SK-N-SH (cell line): Measurements from ENCODE around the gene GTPBP4. TPM values are rescaled to one million over a fixed set of nuclear protein-coding genes. Genes with fewer than 3 reads are reported as not detected.

ENCODE experiments used
- CTCF ChIA-PET: fragments of 300-600, 350-600 bp; formaldehyde crosslinking; extraction: SDS; loops from one replicate; lab custom pipeline; 2021; lab: Yijun Ruan, JAX
- POLR2A ChIA-PET: fragments of 350-600 bp; sonication (Branson Sonifier 250); formaldehyde crosslinking; extraction: SDS; loops from one replicate; lab custom pipeline; 2020; ENCODE audit warnings: antibody characterized with exemption, inconsistent platforms; lab: Yijun Ruan, JAX
- DNase-seq: peaks from one replicate; pipeline ENCODE4 v3.0.0; 2012
- H2AFZ ChIP-seq: fragments of 200-600 bp; sonication (generic); 2 replicates; pipeline ENCODE4 v1.8.1; 2016; ENCODE audit warnings: antibody characterized with exemption, mild to moderate bottlenecking, low read depth
- H3F3A ChIP-seq: fragments of 200-600 bp; sonication (generic); replicated peaks from 2 replicates; pipeline ENCODE3; 2016; ENCODE audit warnings: antibody characterized with exemption, mild to moderate bottlenecking; ENCODE audit not compliant: insufficient read depth
- H3K27ac ChIP-seq, 2 experiments: fragments of 200-500 bp in 1 of 2; fragments of 200-600 bp in 1 of 2; sonication (Bioruptor generic) in 1 of 2; sonication (generic), shearing (Covaris generic) in 1 of 2; 2 replicates each; pipeline versions ENCODE4 v1.5.1 to v1.6.1; 2014 to 2016; ENCODE audit warnings: low read depth in 2 of 2, inconsistent platforms in 1 of 2, low read length in 1 of 2, mild to moderate bottlenecking in 1 of 2, mixed read lengths in 1 of 2
- H3K27me3 ChIP-seq: fragments of 200-600 bp; sonication (generic), shearing (Covaris generic); 2 replicates; pipeline ENCODE4 v1.6.1; 2016; ENCODE audit warnings: mixed run types; ENCODE audit not compliant: insufficient read depth
- H3K36me3 ChIP-seq, 2 experiments: fragments of 200-500 bp in 1 of 2; fragments of 200-600 bp in 1 of 2; sonication (Bioruptor generic) in 1 of 2; sonication (generic) in 1 of 2; replicated peaks in 1 of 2; 2 replicates each; pipeline versions ENCODE3 to v1.5.1; 2014 to 2016; ENCODE audit warnings: low read length in 1 of 2, mild to moderate bottlenecking in 1 of 2; ENCODE audit not compliant: insufficient read depth in 2 of 2, control insufficient read depth in 1 of 2
- H3K4me1 ChIP-seq, 2 experiments: fragments of 200-500 bp in 1 of 2; fragments of 200-600 bp in 1 of 2; sonication (Bioruptor generic) in 1 of 2; sonication (generic), shearing (Covaris generic) in 1 of 2; 2 replicates each; pipeline versions ENCODE4 v1.5.1 to v1.6.1; 2014 to 2016; ENCODE audit warnings: low read depth in 1 of 2, low read length in 1 of 2, mixed run types in 1 of 2; ENCODE audit not compliant: insufficient read depth in 2 of 2, control insufficient read depth in 1 of 2
- H3K4me2 ChIP-seq: fragments of 200-600 bp; sonication (generic), shearing (Covaris generic); 2 replicates; pipeline ENCODE4 v1.6.1; 2017; ENCODE audit warnings: mixed run types
- H3K4me3 ChIP-seq, 2 experiments: fragments of 200-500 bp in 1 of 2; fragments of 200-600 bp in 1 of 2; sonication (Bioruptor generic) in 1 of 2; sonication (generic), shearing (Covaris generic) in 1 of 2; 2 replicates each; pipeline versions ENCODE4 v1.5.1 to v1.8.1; 2014 to 2016; ENCODE audit warnings: low read depth in 2 of 2, inconsistent platforms in 1 of 2, low read length in 1 of 2, mild to moderate bottlenecking in 1 of 2, mixed read lengths in 1 of 2, moderate library complexity in 1 of 2
- H3K79me2 ChIP-seq: fragments of 200-600 bp; sonication (generic); 2 replicates; pipeline ENCODE4 v1.8.1; 2017; ENCODE audit warnings: mild to moderate bottlenecking; ENCODE audit not compliant: insufficient read depth
- H3K9ac ChIP-seq: fragments of 200-600 bp; sonication (generic); 2 replicates; pipeline ENCODE4 v1.6.1; 2017; ENCODE audit warnings: mixed run types
- H3K9me2 ChIP-seq: fragments of 200-600 bp; sonication (generic); 2 replicates; pipeline ENCODE4 v1.6.1; 2017; ENCODE audit warnings: mixed run types
- H3K9me3 ChIP-seq: fragments of 200-600 bp; sonication (generic); 2 replicates; pipeline ENCODE4 v1.6.1; 2017; ENCODE audit warnings: mixed run types, mild to moderate bottlenecking, moderate library complexity
- H4K20me1 ChIP-seq: fragments of 200-600 bp; sonication (generic); 2 replicates; pipeline ENCODE4 v1.6.1; 2017; ENCODE audit warnings: mild to moderate bottlenecking, mixed run types; ENCODE audit not compliant: insufficient read depth
- CHD2 ChIP-seq: fragments of 150-350 bp; IDR thresholded peaks from 2 replicates; pipeline ENCODE4 v1.6.1; 2018; ENCODE audit warnings: low read length; ENCODE audit not compliant: partially characterized antibody
- CTCF ChIP-seq: fragments of 200-600 bp; sonication (generic); IDR thresholded peaks from 2 replicates; pipeline ENCODE4 v1.6.1; 2017; ENCODE audit warnings: antibody characterized with exemption, mild to moderate bottlenecking, moderate library complexity
- ELF1 ChIP-seq: IDR thresholded peaks from 2 replicates; pipeline ENCODE4 v1.4.0; 2012
- FOXJ3 ChIP-seq: sonication (generic); formaldehyde crosslinking; IDR thresholded peaks from 2 replicates; pipeline ENCODE4 v1.5.1; 2020; ENCODE audit warnings: mild to moderate bottlenecking, missing genetic modification reagents
- JUND ChIP-seq: IDR thresholded peaks from 2 replicates; pipeline ENCODE4 v1.4.0; 2012
- MEF2A ChIP-seq: IDR thresholded peaks from 2 replicates; pipeline ENCODE4 v1.4.0; 2012; ENCODE audit warnings: low read depth, borderline replicate concordance
- MXI1 ChIP-seq: IDR thresholded peaks from 2 replicates; pipeline ENCODE4 v1.6.1; 2012; ENCODE audit warnings: mild to moderate bottlenecking, low read depth, low read length, improper control_type of control experiment
- NFIC ChIP-seq: IDR thresholded peaks from 2 replicates; pipeline ENCODE4 v1.4.0; 2012; ENCODE audit warnings: borderline replicate concordance
- POLR2AphosphoS5 ChIP-seq: IDR thresholded peaks from 2 replicates; pipeline ENCODE4 v1.6.1; 2012; ENCODE audit warnings: low read depth, low read length
- RAD21 ChIP-seq: IDR thresholded peaks from 2 replicates; pipeline ENCODE4 v1.6.1; 2012; ENCODE audit warnings: mild to moderate bottlenecking, low read length
- RCOR1 ChIP-seq: fragments of 150-350 bp; IDR thresholded peaks from 2 replicates; pipeline ENCODE4 v1.6.1; 2017; ENCODE audit warnings: antibody characterized with exemption, low read length
- REST ChIP-seq: IDR thresholded peaks from 2 replicates; pipeline ENCODE4 v1.6.1; 2012; ENCODE audit warnings: mild to moderate bottlenecking, low read depth, low read length, moderate library complexity
- RXRA ChIP-seq: IDR thresholded peaks from 2 replicates; pipeline ENCODE4 v1.4.0; 2012; ENCODE audit warnings: low read depth, mild to moderate bottlenecking, borderline replicate concordance
- USF2 ChIP-seq: fragments of 150-350 bp; IDR thresholded peaks from 2 replicates; pipeline ENCODE4 v1.6.1; 2017; ENCODE audit warnings: antibody characterized with exemption, low read length, low read depth, borderline replicate concordance
- YY1 ChIP-seq: IDR thresholded peaks from 2 replicates; pipeline ENCODE4 v1.4.0; 2012; ENCODE audit warnings: low read depth, mild to moderate bottlenecking
- WGBS: methylation state at CpG from one replicate; pipeline ENCODE4 v1.1.6; 2017; ENCODE audit warnings: low lambda C conversion rate; 5-methylcytosine and 5-hydroxymethylcytosine counted together
- polyA plus RNA-seq, 3 experiments: library from polyadenylated mRNA; depleted of rRNA; stranded (reverse); fragments of >200 nt; gene quantifications; 2 replicates each; pipeline ENCODE4 v1.2.3, GENCODE V29; 2012
- TF ChIP-seq, protein P1 (sequence below): IDR thresholded peaks from 2 replicates; pipeline ENCODE4 v1.4.0; 2012; ENCODE audit warnings: low read depth
- TF ChIP-seq, protein P2 (sequence below): IDR thresholded peaks from 2 replicates; pipeline ENCODE4; 2012

The GTPBP4 gene
- polyA plus RNA-seq, 1 of the 3 experiments (the other 2 are of a cell fraction), result 36.6 TPM

DNA sequence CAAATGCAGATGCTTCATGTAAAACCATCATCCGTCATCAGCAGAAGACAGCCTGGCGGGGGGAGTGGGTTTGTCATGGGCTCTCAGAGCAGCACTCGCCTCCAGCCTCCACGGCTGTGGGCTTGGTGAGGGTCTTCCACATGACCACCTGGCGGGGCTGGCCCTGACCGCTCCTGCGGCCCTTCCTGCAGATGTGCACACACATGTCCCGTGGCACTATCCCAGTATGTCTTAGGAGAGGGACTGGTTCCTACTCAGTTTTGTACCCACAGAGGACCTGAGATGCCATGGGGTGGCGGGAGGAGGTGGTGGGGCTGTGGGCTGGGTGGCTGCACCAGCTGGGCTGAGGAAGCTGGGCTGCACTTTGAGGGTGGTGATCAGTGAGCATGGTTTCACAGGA lies 32.7 kb downstream of the GTPBP4 start:
- ChIA-PET POLR2A (no interaction called here), CTCF (no interaction called here)
- peaks cover 10% of the 10 kb centered on the region for H3F3A ChIP-seq
- WGBS, result 100% methylated on average over 4 of the region's 9 CpGs
- no peak overlapping the region for H2AFZ ChIP-seq
- no peak overlapping the region for H3K9ac ChIP-seq
- H3K4me3 ChIP-seq, result no peak overlapping the region
- H4K20me1 ChIP-seq, result no peaks in the 10 kb centered on the region
- no peaks in the 10 kb centered on the region for H3K9me3 ChIP-seq
- H3K27ac ChIP-seq, result no peak overlapping the region
- no peaks in the 10 kb centered on the region for H3K4me1 ChIP-seq
- peaks cover 23 to 34% of the 10 kb centered on the region in 2 experiments for H3K36me3 ChIP-seq
- H3K4me2 ChIP-seq, result no peak overlapping the region
- TF ChIP-seq RAD21, result no peak
- TF ChIP-seq, protein P1, sequence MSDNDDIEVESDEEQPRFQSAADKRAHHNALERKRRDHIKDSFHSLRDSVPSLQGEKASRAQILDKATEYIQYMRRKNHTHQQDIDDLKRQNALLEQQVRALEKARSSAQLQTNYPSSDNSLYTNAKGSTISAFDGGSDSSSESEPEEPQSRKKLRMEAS, result no peak
- no peak for TF ChIP-seq FOXJ3 (CRISPR knock-in tag)
- no peak for TF ChIP-seq USF2
- no peaks in the 10 kb centered on the region for H3K79me2 ChIP-seq
- DNase-seq, result no peak
- H3K9me2 ChIP-seq, result no peaks in the 10 kb centered on the region
- no peaks in the 10 kb centered on the region for H3K27me3 ChIP-seq

DNA sequence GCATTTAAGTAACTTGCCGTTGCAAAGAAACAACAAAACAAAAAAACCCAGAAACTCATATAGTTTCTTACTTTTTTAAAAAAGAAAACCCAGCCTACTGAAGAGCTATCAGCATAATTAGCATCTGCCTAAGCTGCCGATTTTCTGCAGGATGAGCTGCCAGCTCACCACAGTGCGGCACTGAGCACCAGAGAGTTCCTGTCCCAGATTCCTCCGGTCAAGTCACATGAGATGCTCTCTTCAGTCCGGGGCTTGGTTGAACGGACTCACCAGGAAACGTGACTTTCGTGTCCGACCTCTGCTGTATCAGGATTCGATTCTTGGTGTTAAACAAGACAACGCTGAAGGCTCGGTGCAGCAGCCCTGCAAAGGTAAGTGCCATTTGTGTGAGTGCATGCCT lies 34.2 kb downstream of the GTPBP4 start:
- Histone ChIP-seq H3K9me2 (no peaks in the 10 kb centered on the region), H3K27ac (no peak overlapping the region), H3K36me3 (peaks cover 20% of the 10 kb centered on the region in 2 experiments), H3K9me3 (no peaks in the 10 kb centered on the region), H3K9ac (no peak overlapping the region), H4K20me1 (no peaks in the 10 kb centered on the region), H3K79me2 (no peaks in the 10 kb centered on the region), H3K4me2 (no peak overlapping the region), H2AFZ (no peak overlapping the region), H3K4me3 (no peak overlapping the region), H3K27me3 (no peaks in the 10 kb centered on the region), H3F3A (peaks cover 8% of the 10 kb centered on the region), H3K4me1 (peaks cover 0 to 3% of the 10 kb centered on the region in 2 experiments; a peak in 2 of 4 replicates)
- CTCF ChIA-PET, result no interaction called here
- WGBS, result 92% methylated on average over 12 of the region's 12 CpGs
- DNase-seq, result no peak
- POLR2A ChIA-PET, result no interaction called here
- TF ChIP-seq JUND (no peak), POLR2AphosphoS5 (no peak)

GRCh38 chr10:1024103-1024502 lies 35.9 kb downstream of the GTPBP4 start:
- Histone ChIP-seq H3K79me2 (no peaks in the 10 kb centered on the region), H3K9me3 (no peaks in the 10 kb centered on the region), H3K9me2 (no peaks in the 10 kb centered on the region), H3K4me3 (no peak overlapping the region), H3K4me2 (no peak overlapping the region), H3K27ac (no peak overlapping the region), H2AFZ (no peak overlapping the region), H4K20me1 (no peaks in the 10 kb centered on the region), H3K4me1 (peaks cover 0 to 3% of the 10 kb centered on the region in 2 experiments; a peak in 2 of 4 replicates), H3K27me3 (no peaks in the 10 kb centered on the region), H3K9ac (no peak overlapping the region), H3F3A (peaks cover 2% of the 10 kb centered on the region), H3K36me3 (peaks cover 8 to 9% of the 10 kb centered on the region in 2 experiments)
- no peak for DNase-seq
- ChIA-PET POLR2A (no interaction called here), CTCF (no interaction called here)
- 94% methylated on average over 12 of the region's 12 CpGs for WGBS
- TF ChIP-seq NFIC (no peak), CHD2 (no peak), CTCF (no peak), ELF1 (no peak), REST (no peak), RCOR1 (no peak), MEF2A (no peak), YY1 (no peak), RXRA (no peak), MXI1 (no peak), JUND (no peak)
- TF ChIP-seq, protein P2, sequence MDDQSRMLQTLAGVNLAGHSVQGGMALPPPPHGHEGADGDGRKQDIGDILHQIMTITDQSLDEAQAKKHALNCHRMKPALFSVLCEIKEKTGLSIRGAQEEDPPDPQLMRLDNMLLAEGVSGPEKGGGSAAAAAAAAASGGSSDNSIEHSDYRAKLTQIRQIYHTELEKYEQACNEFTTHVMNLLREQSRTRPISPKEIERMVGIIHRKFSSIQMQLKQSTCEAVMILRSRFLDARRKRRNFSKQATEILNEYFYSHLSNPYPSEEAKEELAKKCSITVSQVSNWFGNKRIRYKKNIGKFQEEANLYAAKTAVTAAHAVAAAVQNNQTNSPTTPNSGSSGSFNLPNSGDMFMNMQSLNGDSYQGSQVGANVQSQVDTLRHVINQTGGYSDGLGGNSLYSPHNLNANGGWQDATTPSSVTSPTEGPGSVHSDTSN, result no peak
